Neural cell (in vitro differentiated cells): ENCODE measurements around the gene IL17D. TPM values are rescaled to one million over a fixed set of nuclear protein-coding genes. Genes with fewer than 3 reads are reported as not detected.

Experiments
- H2AFZ ChIP-seq: fragments of 200-600, 300-800 bp; sonication (generic), shearing (Covaris generic); 2 replicates; pipeline ENCODE4 v1.6.0; 2014; ENCODE audit warnings: low read depth, mild to moderate bottlenecking, antibody characterized with exemption, low read length, moderate library complexity
- H3F3A ChIP-seq: fragments of 200-600 bp; shearing (Covaris generic); 2 replicates; pipeline ENCODE4 v1.6.1; 2016; ENCODE audit warnings: mild to moderate bottlenecking, moderate library complexity, mixed read lengths, antibody characterized with exemption, low read length; ENCODE audit not compliant: insufficient read depth, poor library complexity, severe bottlenecking
- H3K27ac ChIP-seq: fragments of 200-600, 300-800 bp; sonication (generic), shearing (Covaris generic); 2 replicates; pipeline ENCODE4 v1.5.1; 2014; ENCODE audit warnings: mild to moderate bottlenecking, low read length, moderate library complexity
- H3K27me3 ChIP-seq: fragments of 300-800, 200-600 bp; sonication (generic), shearing (Covaris generic); 2 replicates; pipeline ENCODE4 v1.6.0; 2014; ENCODE audit warnings: mild to moderate bottlenecking, low read depth, low read length, moderate library complexity; ENCODE audit not compliant: insufficient read depth
- H3K36me3 ChIP-seq: fragments of 300-800, 200-600 bp; sonication (generic), shearing (Covaris generic); 2 replicates; pipeline ENCODE4 v1.5.1; 2014; ENCODE audit warnings: mild to moderate bottlenecking, antibody characterized with exemption, low read length, moderate library complexity; ENCODE audit not compliant: insufficient read depth
- H3K4me2 ChIP-seq: fragments of 300-800, 200-600 bp; sonication (generic), shearing (Covaris generic); 2 replicates; pipeline ENCODE4 v1.6.0; 2014; ENCODE audit warnings: mild to moderate bottlenecking, low read length
- H3K4me3 ChIP-seq: fragments of 300-800, 200-600 bp; sonication (generic), shearing (Covaris generic); 2 replicates; pipeline ENCODE4 v1.5.1; 2014; ENCODE audit warnings: mild to moderate bottlenecking, low read length, moderate library complexity
- H3K79me2 ChIP-seq: fragments of 200-600 bp; shearing (Covaris generic); replicated peaks from 2 replicates; pipeline ENCODE4 v1.6.0; 2014; ENCODE audit warnings: mild to moderate bottlenecking, low read length, moderate library complexity; ENCODE audit not compliant: insufficient read depth
- H3K9ac ChIP-seq: fragments of 300-800, 200-600 bp; sonication (generic), shearing (Covaris generic); 2 replicates; pipeline ENCODE4 v1.6.1; 2016; ENCODE audit warnings: mild to moderate bottlenecking, low read length, mixed read lengths
- H3K9me2 ChIP-seq: fragments of 200-600 bp; shearing (Covaris generic); 2 replicates; pipeline ENCODE4 v1.6.1; 2016; ENCODE audit warnings: mild to moderate bottlenecking, low read length, mixed read lengths; ENCODE audit not compliant: insufficient read depth
- H3K9me3 ChIP-seq: fragments of 200-600, 300-800 bp; sonication (generic), shearing (Covaris generic); 2 replicates; pipeline ENCODE4 v1.6.1; 2016; ENCODE audit warnings: mild to moderate bottlenecking, mixed run types, low read length, moderate library complexity, mixed read lengths
- H4K20me1 ChIP-seq: fragments of 200-600 bp; shearing (Covaris generic); 2 replicates; pipeline ENCODE4 v1.6.1; 2016; ENCODE audit warnings: mild to moderate bottlenecking, mixed run types; ENCODE audit not compliant: insufficient read depth
- CTCF ChIP-seq: fragments of 450-650 bp; IDR thresholded peaks from 2 replicates; pipeline ENCODE4 v1.5.1; 2014; ENCODE audit warnings: antibody characterized with exemption, mild to moderate bottlenecking, moderate library complexity; ENCODE audit not compliant: poor library complexity, severe bottlenecking
- EP300 ChIP-seq: fragments of 450-650 bp; conservative IDR thresholded peaks from 2 replicates; pipeline ENCODE4 v1.6.1; 2014; ENCODE audit warnings: antibody characterized with exemption, mild to moderate bottlenecking, moderate library complexity; ENCODE audit not compliant: poor library complexity, severe bottlenecking
- EZH2 ChIP-seq: fragments of 200-600, 300-800 bp; shearing (Covaris generic), sonication (generic); IDR thresholded peaks from 2 replicates; pipeline ENCODE4 v1.6.1; 2014; ENCODE audit warnings: antibody characterized with exemption, low read length, borderline replicate concordance, mild to moderate bottlenecking; ENCODE audit not compliant: insufficient read depth, poor library complexity, severe bottlenecking
- MXI1 ChIP-seq: fragments of 450-650 bp; conservative IDR thresholded peaks from 2 replicates; pipeline ENCODE4 v1.6.1; 2014; ENCODE audit warnings: antibody characterized with exemption, mild to moderate bottlenecking; ENCODE audit not compliant: poor library complexity, severe bottlenecking
- POLR2AphosphoS5 ChIP-seq: IDR thresholded peaks from 2 replicates; pipeline ENCODE4 v1.6.1; 2012
- RAD21 ChIP-seq: fragments of 450-650 bp; conservative IDR thresholded peaks from 2 replicates; pipeline ENCODE4 v1.6.1; 2014; ENCODE audit warnings: antibody characterized with exemption, mild to moderate bottlenecking, moderate library complexity
- REST ChIP-seq: IDR thresholded peaks from 2 replicates; pipeline ENCODE4 v1.6.1; 2012; ENCODE audit warnings: borderline replicate concordance
- SMC3 ChIP-seq: fragments of 450-650 bp; conservative IDR thresholded peaks from 2 replicates; pipeline ENCODE4 v1.6.1; 2014; ENCODE audit warnings: antibody characterized with exemption, mild to moderate bottlenecking, moderate library complexity; ENCODE audit not compliant: poor library complexity
- TAF1 ChIP-seq: IDR thresholded peaks from 2 replicates; pipeline ENCODE4 v1.6.1; 2012; ENCODE audit warnings: low read depth
- polyA plus RNA-seq: library from polyadenylated mRNA; depleted of rRNA; stranded (reverse); fragments of >200 nt; gene quantifications from 2 replicates; pipeline ENCODE4 v1.2.3, GENCODE V29; 2014

IL17D gene
- polyA plus RNA-seq, 1 donor from 2014 or later, result 14.5 TPM

- Histone ChIP-seq H3K9me3 (no peaks in the 10 kb centered on the region), H3K27me3 (no peaks in the 10 kb centered on the region), H3K27ac (no peak overlapping the region), H3F3A (no peaks in the 10 kb centered on the region), H3K4me3 (no peak overlapping the region), H3K9ac (no peak overlapping the region), H3K36me3 (no peaks in the 10 kb centered on the region), H3K9me2 (no peaks in the 10 kb centered on the region), H2AFZ (no peak overlapping the region), H3K4me2 (no peak overlapping the region), H3K79me2 (no peaks in the 10 kb centered on the region), H4K20me1 (no peaks in the 10 kb centered on the region)
- TF ChIP-seq EZH2 (no peak), RAD21 (no peak), CTCF (no peak), MXI1 (no peak), SMC3 (no peak), REST (no peak), EP300 (no peak), POLR2AphosphoS5 (no peak), TAF1 (no peak)
Observed at GRCh38 chr13:20669162-20669561, 34.3 kb upstream of the IL17D start.

DNA sequence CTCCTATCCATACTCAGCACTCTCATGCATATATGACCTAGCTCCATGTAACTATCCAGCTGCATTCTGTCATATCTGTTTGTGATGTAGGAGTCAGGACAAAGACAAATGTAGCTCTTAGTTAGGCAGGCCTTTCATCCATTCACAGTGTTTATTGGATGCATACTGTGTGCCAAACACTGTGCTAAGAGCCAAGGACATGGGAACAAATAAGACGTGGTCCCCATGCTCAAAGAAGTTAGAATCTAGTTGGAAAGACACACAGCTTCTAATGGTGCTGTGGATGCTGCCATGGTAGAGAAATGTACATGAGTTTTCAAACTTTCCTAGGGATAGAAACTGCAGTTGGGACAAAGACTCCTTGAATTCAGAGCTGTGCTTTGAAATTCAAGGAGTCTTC is 31.7 kb upstream of the IL17D start:
- Histone ChIP-seq H4K20me1 (no peaks in the 10 kb centered on the region), H2AFZ (no peak overlapping the region), H3K27ac (no peak overlapping the region), H3K4me2 (no peak overlapping the region), H3K4me3 (no peak overlapping the region), H3K9me3 (no peaks in the 10 kb centered on the region), H3K9me2 (no peaks in the 10 kb centered on the region), H3K79me2 (no peaks in the 10 kb centered on the region), H3K36me3 (no peaks in the 10 kb centered on the region), H3F3A (no peaks in the 10 kb centered on the region), H3K27me3 (no peaks in the 10 kb centered on the region), H3K9ac (no peak overlapping the region)
- TF ChIP-seq TAF1 (no peak), RAD21 (no peak), REST (no peak), POLR2AphosphoS5 (no peak), EP300 (no peak), SMC3 (no peak), EZH2 (no peak), CTCF (no peak), MXI1 (no peak)
